GM12892 (cell line): ENCODE measurements around the gene HACD2.
A peak's percentile ranks its signal among the peaks of the same experiment; 100 is the strongest.

ENCODE experiments used
- DNase-seq: peaks from one replicate; pipeline ENCODE4 v3.0.0; 2011; ENCODE audit not compliant: insufficient read length
- FAIRE-seq: peaks from 2 replicates; lab custom pipeline; 2011; peaks lifted over from hg19 to GRCh38; lab: Jason Lieb, UNC
- POLR2A ChIP-seq: IDR thresholded peaks from 2 replicates; pipeline ENCODE4 v1.6.1; 2011; ENCODE audit warnings: low read depth, low read length, control low read depth
- POLR2AphosphoS5 ChIP-seq: IDR thresholded peaks from 2 replicates; pipeline ENCODE4 v1.6.1; 2011; ENCODE audit warnings: low read depth, low read length, control low read depth
- TAF1 ChIP-seq: IDR thresholded peaks from 2 replicates; pipeline ENCODE4 v1.6.1; 2011; ENCODE audit warnings: low read depth, mild to moderate bottlenecking, control low read depth, low read length, borderline replicate concordance

Gene HACD2

DNA sequence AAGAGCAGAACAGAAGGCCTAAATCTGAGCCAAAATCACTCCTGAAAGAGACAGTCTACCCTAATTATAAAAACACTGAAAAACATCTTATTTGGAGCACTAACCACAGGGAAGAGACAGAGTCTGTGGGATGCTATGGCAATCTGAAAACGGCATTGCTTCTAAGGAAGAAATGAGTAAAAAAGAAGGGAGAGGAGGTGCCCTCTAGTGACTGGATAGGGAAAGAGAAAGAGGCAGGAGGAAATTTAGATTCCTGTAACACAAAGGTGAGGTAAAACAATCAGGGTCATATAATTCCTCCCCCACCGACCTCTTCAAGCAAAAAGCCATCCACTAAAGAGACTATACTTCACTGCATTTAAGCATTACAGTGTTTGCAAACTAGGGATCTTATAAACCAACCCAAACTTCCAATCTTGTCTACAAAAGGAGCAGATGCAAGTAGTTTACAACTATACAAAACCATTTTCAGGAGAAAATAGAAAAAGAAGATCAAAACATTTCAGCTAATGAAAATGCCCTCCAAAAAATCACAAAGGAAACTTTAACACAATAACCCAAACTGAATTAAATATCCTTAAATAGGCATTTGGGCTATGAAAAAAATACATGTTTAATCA is 32.6 kb downstream of the HACD2 start:
- peak; percentile 88 for FAIRE-seq
- TF ChIP-seq POLR2A: no peak
- no peak for TF ChIP-seq TAF1
- TF ChIP-seq POLR2AphosphoS5: no peak
- no peak for DNase-seq

DNA sequence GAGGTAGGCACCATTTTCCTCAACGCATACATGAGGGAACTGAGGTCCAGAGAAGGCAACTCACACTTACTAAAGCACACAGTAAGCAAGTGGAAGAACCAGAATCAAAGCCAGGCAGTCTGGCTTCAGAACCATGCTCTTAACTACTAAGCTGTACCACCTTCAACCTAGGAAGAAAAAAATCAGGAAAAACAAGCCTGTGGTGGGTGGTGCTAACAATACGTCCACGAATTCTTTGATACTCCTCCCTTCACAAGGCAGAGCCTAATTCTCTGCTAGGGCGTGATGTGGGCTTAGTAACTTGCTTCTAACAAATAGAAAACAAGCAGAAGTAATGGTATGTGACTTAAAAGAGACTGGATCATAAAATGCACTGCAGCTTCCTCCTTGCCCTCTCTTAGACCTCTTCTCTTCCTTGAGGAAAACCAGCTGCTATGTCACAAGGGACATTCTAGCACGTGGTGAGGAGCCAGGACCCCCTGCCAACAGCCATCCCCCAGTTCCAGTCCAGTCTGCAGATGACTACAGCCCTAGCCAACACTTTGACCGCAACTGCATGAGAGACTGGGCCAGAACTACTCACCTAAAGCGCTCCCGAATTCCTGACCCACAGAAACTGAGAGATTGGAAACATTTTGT is 36.9 kb downstream of the HACD2 start:
- no peak for FAIRE-seq
- no peak for DNase-seq
- TF ChIP-seq POLR2A (no peak), TAF1 (no peak), POLR2AphosphoS5 (no peak)

DNA sequence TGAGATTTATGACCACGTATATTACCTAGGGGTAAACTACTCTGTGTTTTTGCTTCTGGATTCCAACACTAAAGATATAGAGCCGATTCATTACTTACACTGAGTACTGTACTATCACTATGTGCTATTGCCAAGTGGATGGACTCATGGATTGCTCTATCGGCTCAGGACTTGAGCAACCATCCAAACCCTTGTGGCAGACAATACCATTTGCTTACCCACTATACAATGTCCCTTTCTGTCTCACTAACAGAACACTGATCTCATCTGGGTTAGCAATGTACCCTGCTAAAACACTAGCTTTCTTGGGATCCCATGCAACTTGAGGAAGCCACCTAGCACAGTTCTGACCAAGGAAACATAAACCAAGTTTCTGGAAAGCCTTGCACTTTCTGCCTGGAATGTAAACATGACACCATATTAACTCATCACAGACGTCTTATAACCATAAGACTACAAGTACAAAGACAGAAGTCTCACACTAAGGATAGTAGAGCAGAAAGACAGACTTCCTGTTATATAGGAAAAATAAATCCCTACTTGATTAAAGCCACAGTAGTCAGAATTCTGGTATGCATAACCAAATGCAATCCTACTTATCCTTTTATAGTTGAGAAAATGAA is 38.6 kb downstream of the HACD2 start:
- FAIRE-seq (no peak), DNase-seq (no peak)
- TF ChIP-seq TAF1 (no peak), POLR2A (no peak), POLR2AphosphoS5 (no peak)

DNA sequence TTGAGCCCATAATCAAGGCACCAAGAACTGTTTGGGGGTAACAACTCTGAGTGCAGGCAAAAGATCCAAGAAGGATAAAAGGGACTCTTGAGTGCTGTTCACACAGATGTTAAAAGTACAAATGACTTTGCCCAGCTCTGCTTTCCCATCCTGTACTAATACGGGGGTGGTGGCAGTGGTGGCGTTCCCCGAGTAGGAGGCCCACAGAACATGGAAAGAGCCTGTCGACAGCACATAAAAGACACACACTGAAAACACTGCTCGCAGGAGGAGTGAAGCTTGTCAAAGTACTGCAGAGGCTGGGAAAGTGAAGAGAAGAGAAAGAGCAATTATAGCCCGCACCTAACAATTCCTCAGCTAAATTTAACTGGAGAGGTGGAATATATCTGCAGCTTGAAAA is 40.9 kb downstream of the HACD2 start:
- no peak for DNase-seq
- TF ChIP-seq POLR2A (no peak), TAF1 (no peak), POLR2AphosphoS5 (no peak)
- FAIRE-seq: no peak

DNA sequence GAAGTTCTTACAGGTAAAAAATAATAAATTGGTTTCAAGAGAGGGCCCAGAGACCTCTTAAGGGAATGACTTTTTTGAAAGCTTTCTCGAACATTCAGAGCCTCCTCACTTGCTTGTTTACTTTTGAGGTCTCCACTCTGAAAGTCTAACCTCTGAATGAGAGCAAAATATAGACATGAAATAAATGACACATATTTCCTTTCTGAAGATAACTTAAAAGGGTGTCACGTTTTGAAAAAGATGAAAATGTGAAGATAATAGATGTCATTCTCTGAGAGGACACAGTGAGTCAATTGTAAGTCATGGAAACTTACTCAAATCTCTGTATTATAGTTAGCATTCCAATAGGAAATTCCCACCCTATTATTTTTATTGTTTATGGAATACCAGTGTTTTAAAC is 44.6 kb downstream of the HACD2 start:
- no peak for TF ChIP-seq POLR2A
- no peak for TF ChIP-seq POLR2AphosphoS5
- no peak for TF ChIP-seq TAF1
- peak; percentile 33 for FAIRE-seq
- DNase-seq: no peak

DNA sequence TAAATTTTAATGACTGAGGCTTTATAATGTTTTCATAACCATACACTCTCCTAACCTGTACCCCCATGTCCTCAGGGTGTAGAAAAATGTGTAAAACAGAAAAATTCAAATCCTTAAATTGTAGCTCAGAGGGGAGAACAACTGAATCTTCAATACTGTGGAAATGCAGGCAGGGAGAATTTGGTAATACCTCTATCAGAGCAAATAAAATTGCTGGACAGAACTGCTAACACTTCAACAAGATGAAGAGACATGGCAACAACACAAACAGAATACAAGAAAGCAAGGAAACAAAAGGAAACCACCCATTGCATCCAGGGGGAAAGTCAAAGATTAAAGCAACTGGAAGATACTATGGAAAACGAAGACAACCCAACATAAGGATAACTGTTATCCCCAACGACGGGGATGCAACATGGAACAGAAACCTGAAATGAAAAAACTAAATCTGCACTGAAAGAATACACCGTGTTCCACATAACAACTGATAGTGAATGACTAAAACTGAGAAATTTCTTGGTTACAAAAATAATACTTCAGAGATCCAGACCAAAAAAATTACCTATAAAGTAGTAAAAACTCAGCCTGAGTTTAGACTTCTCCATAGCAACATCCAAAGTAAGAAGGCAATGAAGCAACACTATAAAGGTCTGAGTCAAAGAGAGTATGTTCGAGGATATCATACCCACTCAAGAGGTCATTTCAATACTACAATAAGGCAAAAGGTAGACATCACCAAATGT is 48.5 kb downstream of the HACD2 start:
- DNase-seq (no peak), FAIRE-seq (peak; percentile 68)
- TF ChIP-seq POLR2A (no peak), TAF1 (no peak), POLR2AphosphoS5 (no peak)

DNA sequence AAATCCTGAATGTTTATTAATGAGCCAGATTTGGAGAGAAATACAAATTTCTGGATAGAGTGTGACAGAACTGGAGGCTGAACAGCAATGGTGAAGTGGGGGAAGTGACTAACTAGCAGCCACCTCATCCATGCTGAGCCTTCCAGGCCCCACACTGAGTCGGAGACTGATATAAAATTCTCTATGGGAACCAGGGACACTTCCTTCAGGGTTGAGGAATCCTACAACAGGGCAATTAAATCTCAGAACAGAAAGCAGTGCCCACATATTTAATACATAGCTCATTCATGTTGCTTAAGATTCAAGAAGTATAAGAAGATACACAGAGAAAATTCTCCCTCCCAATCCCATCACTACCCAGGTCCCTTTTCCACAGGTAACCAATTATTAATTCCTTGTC is 49.3 kb downstream of the HACD2 start:
- no peak for DNase-seq
- TF ChIP-seq POLR2A (no peak), TAF1 (no peak), POLR2AphosphoS5 (no peak)
- no peak for FAIRE-seq

DNA sequence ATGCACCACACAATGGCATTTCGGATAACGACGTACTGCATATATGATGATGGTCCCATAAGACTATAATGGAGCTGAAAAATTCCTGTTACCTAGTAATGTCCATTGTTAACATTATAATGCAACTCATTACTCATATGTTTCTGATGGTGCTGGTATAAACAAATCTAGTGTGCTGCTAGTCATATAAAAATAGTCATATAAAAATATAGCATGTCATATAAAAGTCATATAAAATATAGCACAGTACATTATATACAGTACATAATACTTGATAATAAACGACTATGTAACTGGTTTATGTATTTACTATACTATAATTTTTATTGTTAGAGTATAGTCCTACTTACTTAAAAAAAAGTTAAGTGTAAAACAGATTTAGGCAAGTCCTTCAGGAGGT is 50.6 kb downstream of the HACD2 start:
- TF ChIP-seq POLR2A: no peak
- no peak for TF ChIP-seq POLR2AphosphoS5
- no peak for TF ChIP-seq TAF1
- no peak for FAIRE-seq

DNA sequence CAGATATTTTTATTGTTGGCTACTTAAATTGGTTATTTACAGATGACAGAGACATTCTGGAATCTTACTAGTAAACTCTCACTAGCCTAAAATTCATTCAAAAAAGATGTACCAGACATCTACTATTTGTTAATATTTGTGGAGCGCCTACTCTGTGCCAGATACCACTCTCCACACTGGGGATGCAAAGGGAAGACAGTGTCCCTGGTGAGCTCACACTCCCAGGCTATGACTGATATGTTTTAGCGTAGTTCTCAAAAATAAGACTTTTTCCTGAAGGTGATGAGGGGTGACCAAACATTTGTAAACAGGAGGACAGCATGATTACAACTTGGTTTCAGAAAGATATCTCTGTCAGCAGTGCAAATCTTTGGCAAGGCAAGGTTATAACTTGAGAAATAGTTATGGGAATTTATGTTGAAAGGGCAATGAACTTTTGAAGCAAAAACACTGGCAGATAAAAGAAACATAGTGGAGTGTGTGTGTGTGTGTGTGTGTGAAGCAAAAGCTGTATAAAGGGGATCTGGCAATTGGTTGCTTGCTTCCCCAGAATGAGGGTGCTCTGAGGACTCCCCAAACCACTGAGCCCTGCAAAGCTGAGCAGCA is 51.2 kb downstream of the HACD2 start:
- no peak for DNase-seq
- FAIRE-seq: no peak
- TF ChIP-seq TAF1 (no peak), POLR2A (no peak), POLR2AphosphoS5 (no peak)

More for the DNA sequence above, 50.6 kb downstream of the HACD2 start:
- no peak for DNase-seq

DNA sequence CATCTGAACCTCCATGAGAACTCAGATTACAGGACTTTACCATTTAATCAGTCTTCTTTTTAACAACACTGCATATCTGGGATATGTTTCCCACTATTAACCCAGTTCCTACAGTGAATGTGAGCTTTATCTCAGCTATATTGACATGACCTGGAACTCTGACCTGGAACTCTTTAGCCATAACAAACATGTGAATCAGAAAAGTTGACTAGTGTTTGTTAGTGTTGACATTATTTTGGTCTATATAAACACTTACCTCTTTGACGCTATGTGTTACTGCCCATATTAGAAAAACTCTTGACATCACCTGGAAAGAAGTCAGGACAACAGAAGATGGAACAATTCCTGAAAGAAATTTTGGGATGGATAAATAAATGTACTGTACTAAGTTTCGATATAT is 56.7 kb downstream of the HACD2 start:
- TF ChIP-seq TAF1: no peak
- no peak for TF ChIP-seq POLR2AphosphoS5
- no peak for TF ChIP-seq POLR2A
- FAIRE-seq (no peak), DNase-seq (no peak)

DNA sequence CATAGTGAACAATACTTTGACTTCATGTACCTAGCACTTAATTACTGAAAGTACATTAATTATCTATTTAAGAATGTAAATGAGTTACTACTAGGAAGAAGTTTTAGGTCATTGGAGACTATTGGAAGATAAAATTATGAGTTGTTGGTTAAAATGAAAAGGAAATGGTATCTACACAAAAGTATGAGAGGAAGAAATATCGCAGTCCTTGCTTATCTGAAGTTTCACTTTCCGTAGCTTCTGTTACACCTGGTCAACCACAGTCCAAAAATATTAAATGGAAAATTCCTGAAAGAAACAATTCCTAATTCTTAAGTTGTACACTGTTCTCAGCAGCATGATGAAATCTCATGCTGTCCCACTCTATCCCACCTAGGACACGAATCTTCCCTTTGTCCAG is 57.8 kb downstream of the HACD2 start:
- FAIRE-seq: no peak
- no peak for TF ChIP-seq TAF1
- no peak for TF ChIP-seq POLR2AphosphoS5
- no peak for TF ChIP-seq POLR2A
- no peak for DNase-seq

DNA sequence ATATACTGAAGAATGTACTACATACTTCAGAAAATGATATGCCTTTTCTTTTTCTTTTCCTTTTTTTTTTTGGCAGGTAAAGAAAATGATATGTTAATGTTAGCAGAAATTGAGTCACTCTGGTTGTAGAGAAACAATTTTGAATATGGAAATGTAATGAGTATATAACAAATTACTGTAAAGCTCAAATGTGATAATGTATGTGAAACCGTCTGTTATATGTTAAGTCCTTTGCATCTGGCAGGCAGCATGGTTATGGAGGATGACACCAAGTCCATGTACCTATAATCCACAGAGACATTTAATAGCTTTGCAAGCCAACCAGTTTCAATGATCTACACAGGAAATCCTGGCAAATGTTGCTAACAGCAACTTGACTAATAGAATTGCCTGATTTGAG is 58.4 kb downstream of the HACD2 start:
- peak; percentile 38 for FAIRE-seq
- no peak for TF ChIP-seq POLR2AphosphoS5
- no peak for TF ChIP-seq TAF1
- TF ChIP-seq POLR2A: no peak
- DNase-seq: no peak

DNA sequence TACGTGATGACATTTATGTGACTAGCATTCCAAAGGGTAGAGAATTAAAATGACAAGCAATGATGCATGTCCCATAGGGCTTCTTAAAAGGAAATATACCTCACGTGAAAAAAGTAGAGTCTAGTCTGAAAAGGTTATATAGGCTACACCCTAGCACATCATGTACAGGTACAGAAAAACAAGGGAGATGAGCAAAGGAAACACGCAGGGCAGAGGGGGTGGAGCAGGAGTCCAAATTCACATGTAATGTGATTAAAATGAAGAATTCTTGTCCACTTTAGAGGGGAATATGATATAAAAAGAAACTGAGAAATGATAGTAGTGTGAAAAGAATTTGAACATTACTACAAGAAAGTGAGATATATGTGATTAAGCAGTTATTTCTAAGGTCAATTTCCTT is 59.4 kb downstream of the HACD2 start:
- DNase-seq (no peak), FAIRE-seq (no peak)
- TF ChIP-seq TAF1: no peak
- TF ChIP-seq POLR2A: no peak
- no peak for TF ChIP-seq POLR2AphosphoS5

DNA sequence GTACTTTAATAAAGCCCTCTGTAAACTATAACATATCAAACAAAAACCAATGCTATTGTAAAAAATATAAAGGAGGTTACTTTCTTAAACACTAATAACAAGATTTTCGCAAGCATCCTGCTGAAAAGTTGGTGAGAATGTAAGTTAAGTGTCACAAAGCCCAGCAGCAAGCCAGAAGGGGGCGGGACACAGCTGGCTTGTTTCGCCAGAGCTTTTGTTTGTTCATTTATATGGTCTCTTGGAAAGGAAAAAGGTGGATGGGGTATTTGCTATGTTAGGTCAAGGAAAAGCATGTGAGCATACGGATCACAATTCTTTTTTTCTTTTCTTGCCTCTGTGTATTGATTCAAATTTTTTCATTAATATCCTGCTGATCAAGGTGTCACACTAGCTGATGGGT is 59.9 kb downstream of the HACD2 start:
- DNase-seq (no peak), FAIRE-seq (no peak)
- TF ChIP-seq POLR2AphosphoS5 (no peak), POLR2A (no peak), TAF1 (no peak)
